Cardiac fibroblast (primary cell): ENCODE results near the gene EVA1A.

Source experiments
- DNase-seq, 2 donors: peaks; one replicate each; pipeline versions ENCODE4 v3.0.0 to v3.0.0-alpha.2; 2010; ENCODE audit warnings: low read depth in 2 of 2
- H3K4me3 ChIP-seq, 2 donors: replicated peaks in 1 of 2; 1 replicate in 1 of 2; 2 replicates in 1 of 2; pipeline ENCODE4 v1.5.1; 2011; ENCODE audit warnings: low read depth in 2 of 2, low read length in 2 of 2, mild to moderate bottlenecking in 2 of 2, moderate library complexity in 1 of 2
- TF ChIP-seq, protein P1 (sequence below): IDR thresholded peaks from one replicate; pipeline ENCODE4 v1.5.1; 2011; ENCODE audit warnings: low read depth, mild to moderate bottlenecking, low read length, inconsistent platforms

Gene EVA1A

DNA sequence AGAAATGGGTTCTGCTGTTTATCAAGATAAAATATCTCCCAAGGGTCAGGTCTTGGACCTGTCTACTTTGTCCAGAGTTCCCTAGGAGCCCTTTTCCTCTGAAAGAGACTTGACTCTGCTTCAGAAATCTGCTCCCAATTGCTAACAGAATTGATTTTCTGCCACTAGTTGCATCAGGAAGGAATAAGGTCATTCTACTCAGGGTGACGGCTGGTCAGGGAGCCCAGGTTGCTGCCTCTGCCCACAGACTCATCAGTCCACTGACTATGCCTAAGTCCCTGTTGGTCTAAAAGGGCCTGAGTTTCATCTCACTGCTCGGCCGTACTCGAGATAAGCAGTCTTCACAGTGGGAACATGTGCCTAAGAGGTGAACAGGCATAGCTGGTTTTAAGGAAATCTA lies 61.2 kb downstream of the EVA1A start:
- TF ChIP-seq, protein P1, sequence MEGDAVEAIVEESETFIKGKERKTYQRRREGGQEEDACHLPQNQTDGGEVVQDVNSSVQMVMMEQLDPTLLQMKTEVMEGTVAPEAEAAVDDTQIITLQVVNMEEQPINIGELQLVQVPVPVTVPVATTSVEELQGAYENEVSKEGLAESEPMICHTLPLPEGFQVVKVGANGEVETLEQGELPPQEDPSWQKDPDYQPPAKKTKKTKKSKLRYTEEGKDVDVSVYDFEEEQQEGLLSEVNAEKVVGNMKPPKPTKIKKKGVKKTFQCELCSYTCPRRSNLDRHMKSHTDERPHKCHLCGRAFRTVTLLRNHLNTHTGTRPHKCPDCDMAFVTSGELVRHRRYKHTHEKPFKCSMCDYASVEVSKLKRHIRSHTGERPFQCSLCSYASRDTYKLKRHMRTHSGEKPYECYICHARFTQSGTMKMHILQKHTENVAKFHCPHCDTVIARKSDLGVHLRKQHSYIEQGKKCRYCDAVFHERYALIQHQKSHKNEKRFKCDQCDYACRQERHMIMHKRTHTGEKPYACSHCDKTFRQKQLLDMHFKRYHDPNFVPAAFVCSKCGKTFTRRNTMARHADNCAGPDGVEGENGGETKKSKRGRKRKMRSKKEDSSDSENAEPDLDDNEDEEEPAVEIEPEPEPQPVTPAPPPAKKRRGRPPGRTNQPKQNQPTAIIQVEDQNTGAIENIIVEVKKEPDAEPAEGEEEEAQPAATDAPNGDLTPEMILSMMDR = no peak
- no peak overlapping the region for H3K4me3 ChIP-seq
- DNase-seq = no peak

DNA sequence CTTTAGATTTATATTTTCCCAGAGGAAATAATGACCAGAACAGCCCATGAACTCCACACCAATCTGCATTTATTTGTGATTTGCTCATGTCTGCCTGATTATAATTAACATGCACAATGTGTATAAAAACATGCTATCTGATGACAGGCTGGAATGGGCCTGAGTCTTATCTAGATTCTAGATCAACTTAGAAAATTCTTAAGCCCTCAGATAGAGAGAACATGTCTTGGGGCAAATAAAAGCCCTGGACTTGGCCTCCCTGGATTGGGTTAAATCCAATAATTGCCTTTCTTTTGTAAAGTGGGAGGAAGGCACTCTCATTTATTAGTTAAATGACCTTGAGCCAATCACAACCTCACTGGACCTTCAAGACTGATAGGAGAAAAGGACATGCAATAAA lies 61.8 kb downstream of the EVA1A start:
- TF ChIP-seq, protein P1 = no peak
- no peak for DNase-seq
- no peak overlapping the region for H3K4me3 ChIP-seq

DNA sequence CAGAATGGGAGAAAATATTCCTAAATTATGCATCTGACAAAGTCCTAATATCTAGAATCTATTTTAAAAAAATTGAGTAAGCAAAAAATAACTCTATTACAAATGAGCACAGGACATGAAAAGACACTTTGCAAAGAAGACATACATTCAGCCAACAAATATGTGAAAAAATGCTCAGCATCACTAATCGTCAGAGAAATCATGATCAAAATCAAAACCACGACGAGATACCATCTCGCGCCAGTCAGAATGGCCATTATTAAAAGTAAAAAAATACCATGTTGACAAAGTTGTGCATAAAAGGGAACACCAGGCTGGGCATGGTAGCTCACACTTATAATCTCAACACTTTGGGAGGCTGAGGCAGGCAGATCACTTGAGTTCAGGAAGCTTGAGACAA lies 63.5 kb downstream of the EVA1A start:
- no peak overlapping the region for H3K4me3 ChIP-seq
- TF ChIP-seq, protein P1 = no peak
- DNase-seq = no peak

DNA sequence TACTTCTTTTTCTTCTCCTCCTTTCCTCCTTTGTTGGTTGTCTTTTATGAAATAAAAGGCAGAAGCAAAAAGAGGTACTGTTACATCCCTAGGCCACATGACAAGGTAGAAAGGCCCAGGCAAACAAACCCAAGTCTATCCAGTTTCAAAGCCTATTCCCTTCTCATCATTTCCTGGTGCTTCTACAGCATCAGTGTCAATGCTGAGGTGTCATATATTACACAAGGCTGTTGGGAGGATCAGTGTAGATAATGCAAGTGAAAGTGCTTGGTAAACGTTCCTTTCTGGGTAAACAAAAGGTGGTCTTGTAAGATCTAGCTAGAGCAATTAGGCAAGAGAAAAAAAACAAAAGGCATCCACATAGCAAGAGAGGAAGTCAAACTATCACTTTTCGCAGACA lies 64.9 kb downstream of the EVA1A start:
- TF ChIP-seq, protein P1 = no peak
- DNase-seq = no peak
- H3K4me3 ChIP-seq = no peak overlapping the region

DNA sequence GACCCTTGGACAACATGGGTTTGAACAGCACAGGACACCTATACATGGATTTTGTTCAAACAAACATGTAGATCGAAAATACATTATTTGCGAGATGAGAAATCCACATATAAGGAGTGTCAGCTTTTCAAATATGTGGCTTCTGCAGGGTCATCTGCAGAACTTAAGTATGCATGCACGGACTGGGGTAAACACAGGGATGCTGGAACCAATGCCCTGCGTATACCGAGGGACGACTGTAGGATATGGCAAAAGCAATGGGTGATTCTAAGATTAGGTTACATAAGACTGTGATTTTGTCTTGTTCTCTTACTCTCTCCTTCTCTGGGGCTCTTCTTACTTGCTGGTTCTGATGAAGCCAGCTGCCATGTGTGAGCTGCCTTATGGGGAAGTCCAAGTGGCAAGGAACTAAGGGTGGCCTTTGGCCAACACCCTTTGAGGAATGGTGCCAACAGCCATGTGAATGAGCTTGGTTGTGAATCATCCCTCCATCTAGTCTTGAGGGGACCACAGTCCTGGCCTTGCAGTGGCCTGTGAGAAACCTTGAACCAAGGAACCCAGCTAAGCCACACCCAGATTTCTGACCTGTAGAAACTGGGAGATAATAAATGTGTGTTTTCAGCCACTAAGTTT lies 66.5 kb downstream of the EVA1A start:
- TF ChIP-seq, protein P1 = no peak
- no peak overlapping the region for H3K4me3 ChIP-seq
- peak; percentile 3 to 26 for DNase-seq

DNA sequence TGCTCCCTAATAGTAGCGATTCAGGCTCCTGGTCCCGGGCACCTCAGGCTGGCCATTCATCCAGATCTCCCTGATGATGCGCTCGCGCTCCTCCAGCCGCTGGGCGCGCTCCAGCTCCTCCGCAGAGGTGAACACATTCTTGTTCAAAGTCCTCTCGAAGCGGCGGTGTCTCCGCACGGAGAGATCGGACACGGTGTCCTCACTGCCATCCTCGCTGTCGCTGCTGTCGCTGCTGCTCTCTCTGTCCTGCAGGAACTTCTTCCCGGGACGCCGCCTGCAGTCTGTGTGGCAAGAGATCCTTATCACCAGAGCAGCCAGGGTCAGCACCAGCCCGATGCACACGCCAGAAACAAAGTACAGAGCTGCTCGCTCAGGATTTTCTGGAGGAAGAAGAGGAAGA lies 67.5 kb downstream of the EVA1A start:
- no peak overlapping the region for H3K4me3 ChIP-seq
- TF ChIP-seq, protein P1 = no peak

DNA sequence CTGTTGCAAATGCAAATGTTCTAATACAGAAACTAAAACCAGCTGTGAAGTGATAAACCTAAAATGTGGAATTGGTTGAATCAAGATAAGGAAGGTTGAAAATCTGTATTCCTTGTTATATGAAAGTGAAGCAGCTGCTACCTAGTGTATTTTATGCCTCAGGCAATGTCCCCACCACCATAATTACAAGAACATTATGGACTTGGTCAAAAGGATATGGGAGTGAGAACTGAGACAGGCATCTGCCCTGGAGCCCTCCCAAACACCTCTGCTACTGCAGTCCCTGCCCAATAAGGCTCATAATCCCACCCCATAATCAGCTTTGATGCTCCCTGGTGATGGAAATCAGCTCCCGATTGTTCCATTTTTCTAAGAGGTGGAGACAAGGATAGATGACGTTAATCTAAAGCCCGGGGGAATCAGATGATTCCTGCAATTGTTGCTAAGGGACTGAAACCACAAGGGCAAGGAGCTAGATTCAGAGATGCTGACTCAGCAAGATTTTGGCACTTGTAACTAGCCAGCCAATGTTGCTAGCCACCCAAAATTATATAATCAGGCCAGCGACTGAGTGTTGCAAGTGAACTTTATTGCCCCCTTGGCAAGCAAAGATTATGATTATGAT lies 69.5 kb downstream of the EVA1A start:
- H3K4me3 ChIP-seq = no peak overlapping the region
- peak; percentile 64 to 73 for DNase-seq
- TF ChIP-seq, protein P1 = no peak

More for the DNA sequence above, 67.5 kb downstream of the EVA1A start:
- no peak for DNase-seq
